ENCODE results near the gene ZFYVE28.
A peak's percentile ranks its signal among the peaks of the same experiment; 100 is the strongest.

The ZFYVE28 gene

DNA sequence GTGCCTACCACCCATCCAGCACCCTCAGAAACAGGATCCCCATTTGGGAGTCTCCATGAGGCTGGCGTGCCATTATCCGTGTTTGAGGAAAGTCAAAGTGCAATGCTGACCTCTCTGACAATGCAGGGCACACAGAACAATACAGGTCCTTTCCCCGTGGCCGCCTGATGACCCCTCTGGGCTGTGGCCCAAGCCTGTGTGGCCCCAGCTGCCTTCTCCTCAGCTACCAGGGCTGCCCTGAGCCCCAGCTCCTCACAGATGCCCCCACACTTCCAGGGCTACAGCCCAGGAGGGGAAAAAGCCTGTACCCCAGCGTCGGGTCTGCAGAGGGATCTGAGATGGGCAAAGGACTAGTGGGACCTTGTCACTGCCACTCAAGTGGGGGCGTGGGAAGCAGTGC is 15.5 kb downstream of the ZFYVE28 start:
- no peak for DNase-seq
- Mint-ChIP-seq H3K4me3 (peak overlapping the region; percentile 81), H3K36me3 (ENCODE audit: low read depth) (no peaks in the 10 kb centered on the region), H3K9me3 (peaks cover 7% of the 10 kb centered on the region), H3K4me1 (peaks cover 36% of the 10 kb centered on the region), H3K27me3 (ENCODE audit: low read depth, poor library complexity) (peaks cover 59% of the 10 kb centered on the region), H3K27ac (no peak overlapping the region)
- no peak for TF ChIP-seq CTCF (IDR thresholded peaks at IDR 0.05)

GRCh38 chr4:2402048-2402842 is 16.2 kb downstream of the ZFYVE28 start:
- TF ChIP-seq CTCF (IDR thresholded peaks at IDR 0.05) = no peak
- H3K9me3 Mint-ChIP-seq = peaks cover 7% of the 10 kb centered on the region
- H3K4me1 Mint-ChIP-seq = peaks cover 36% of the 10 kb centered on the region
- H3K4me3 Mint-ChIP-seq = peak overlapping the region; percentile 81
- H3K36me3 Mint-ChIP-seq (ENCODE audit: low read depth) = no peaks in the 10 kb centered on the region
- peak overlapping the region; percentile 37 for H3K27ac Mint-ChIP-seq
- DNase-seq = peak; percentile 91
- peaks cover 52% of the 10 kb centered on the region for H3K27me3 Mint-ChIP-seq (ENCODE audit: low read depth, poor library complexity)

- DNase-seq = no peak
- Mint-ChIP-seq H3K27ac (no peak overlapping the region), H3K27me3 (ENCODE audit: low read depth, poor library complexity) (peaks cover 51% of the 10 kb centered on the region)
These were observed 16.8 kb downstream of the ZFYVE28 start for GRCh38 chr4:2401610-2401983.

DNA sequence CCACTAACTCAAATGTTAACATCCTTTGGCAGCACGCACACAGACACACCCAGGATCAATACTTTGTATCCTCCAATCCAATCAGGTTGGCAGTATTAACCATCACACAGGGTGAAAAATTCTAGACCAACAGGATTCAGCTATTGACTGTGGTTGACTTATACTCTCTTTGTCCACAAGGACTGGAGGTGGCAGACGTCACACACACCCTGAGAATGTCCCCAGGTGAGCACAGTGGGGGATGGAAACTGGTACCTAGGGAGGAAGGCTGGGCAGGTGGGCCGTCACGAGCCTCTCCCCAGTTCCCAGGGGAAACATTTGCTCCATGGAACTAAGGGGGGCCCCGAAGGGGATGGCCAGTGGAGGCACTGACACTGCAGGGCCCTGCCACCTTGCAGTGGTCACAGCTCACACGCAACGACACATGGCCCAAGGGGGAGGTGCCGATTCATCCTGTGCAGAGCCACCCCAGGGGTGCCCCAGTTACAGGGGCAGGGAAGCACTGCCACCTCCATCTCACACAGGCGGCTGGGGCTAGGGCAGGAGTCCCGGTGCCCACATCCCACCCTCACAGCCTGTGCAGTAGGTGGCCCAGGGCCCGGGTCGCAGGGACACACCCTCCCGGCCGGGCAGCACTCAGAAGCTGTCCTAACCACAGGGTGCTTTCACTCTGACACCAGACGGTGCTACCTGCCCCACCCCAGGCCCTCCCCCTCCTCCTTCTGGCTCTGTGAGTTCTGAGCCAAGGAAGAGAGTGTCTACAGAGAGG is 17.4 kb downstream of the ZFYVE28 start:
- DNase-seq = no peak
- Mint-ChIP-seq H3K9me3 (peaks cover 7% of the 10 kb centered on the region), H3K4me1 (peaks cover 27% of the 10 kb centered on the region), H3K4me3 (no peak overlapping the region), H3K36me3 (ENCODE audit: low read depth) (no peaks in the 10 kb centered on the region), H3K27ac (no peak overlapping the region), H3K27me3 (ENCODE audit: low read depth, poor library complexity) (peaks cover 48% of the 10 kb centered on the region)
- TF ChIP-seq CTCF (IDR thresholded peaks at IDR 0.05) = no peak

More at GRCh38 chr4:2401610-2401983, 16.8 kb downstream of the ZFYVE28 start:
- H3K36me3 Mint-ChIP-seq (ENCODE audit: low read depth) = no peaks in the 10 kb centered on the region
- peaks cover 7% of the 10 kb centered on the region for H3K9me3 Mint-ChIP-seq
- H3K4me1 Mint-ChIP-seq = peaks cover 29% of the 10 kb centered on the region
- H3K4me3 Mint-ChIP-seq = peak overlapping the region; percentile 81
- no peak for TF ChIP-seq CTCF (IDR thresholded peaks at IDR 0.05)

DNA sequence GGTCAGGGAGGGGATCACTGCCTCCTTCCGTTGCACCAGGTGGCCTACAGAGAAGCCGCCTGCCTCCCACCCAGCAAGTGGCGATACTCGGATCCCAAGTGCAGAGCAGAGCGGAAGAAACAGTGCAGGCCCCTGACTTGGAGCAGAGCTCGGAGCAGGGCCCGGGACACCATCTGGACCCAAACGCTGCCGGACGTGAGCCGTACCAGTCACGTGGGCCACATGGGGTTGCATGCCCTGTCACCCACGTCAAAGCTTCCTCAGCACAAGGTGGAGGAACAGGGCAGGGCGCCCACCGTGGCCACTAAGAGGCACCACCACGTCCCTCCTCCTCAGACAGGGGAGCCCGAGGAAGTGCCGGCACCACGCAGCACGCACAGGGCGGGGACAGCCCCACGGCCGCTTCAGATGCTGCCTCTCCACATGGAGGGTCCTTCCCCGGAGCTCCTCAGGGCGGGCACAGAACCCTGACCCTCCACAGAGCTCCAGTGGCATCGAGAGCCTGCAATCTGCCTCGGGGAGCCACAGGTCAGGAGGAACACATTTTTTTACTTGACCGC is 18.7 kb downstream of the ZFYVE28 start:
- Mint-ChIP-seq H3K4me1 (peaks cover 37% of the 10 kb centered on the region), H3K36me3 (ENCODE audit: low read depth) (no peaks in the 10 kb centered on the region), H3K27me3 (ENCODE audit: low read depth, poor library complexity) (peaks cover 55% of the 10 kb centered on the region), H3K27ac (no peak overlapping the region), H3K9me3 (peaks cover 7% of the 10 kb centered on the region), H3K4me3 (no peak overlapping the region)
- DNase-seq = no peak
- TF ChIP-seq CTCF (IDR thresholded peaks at IDR 0.05) = no peak
